Activated naive CD4-positive, alpha-beta T cell (primary cell): Measurements from ENCODE around the gene TGFB1I1.

Experiments used
- DNase-seq, 4 experiments: peaks; one replicate each; lab custom pipeline; 2025; lab: John Stamatoyannopoulos, UW

The TGFB1I1 gene

GRCh38 chr16:31452631-31453106 lies 19.3 kb upstream of the TGFB1I1 start:
- DNase-seq: no peak

- DNase-seq: no peak
These were observed 18.4 kb upstream of the TGFB1I1 start for GRCh38 chr16:31453255-31454204.

GRCh38 chr16:31455601-31456314 lies 16.2 kb upstream of the TGFB1I1 start:
- no peak for DNase-seq

- no peak for DNase-seq
These were observed 15.0 kb upstream of the TGFB1I1 start for GRCh38 chr16:31456988-31457360.

GRCh38 chr16:31458073-31458843 lies 13.7 kb upstream of the TGFB1I1 start:
- DNase-seq: peak in 2 of 4 experiments; percentile 25 to 30

- peak; percentile 93 to 95 (median 94) for DNase-seq
These were observed 12.9 kb upstream of the TGFB1I1 start, which contains the start of gene ARMC5 for GRCh38 chr16:31458844-31459686. Gene ARMC5, plus strand, starts transcription at chr16:31459501. Its CDS starts 24 bp downstream, at chr16:31459525.

GRCh38 chr16:31459687-31460581 lies 12.0 kb upstream of the TGFB1I1 start:
- peak; percentile 99 to 100 (median 100) for DNase-seq

- DNase-seq: no peak
These were observed 11.4 kb upstream of the TGFB1I1 start for GRCh38 chr16:31460582-31461002.

GRCh38 chr16:31461201-31461920 lies 10.6 kb upstream of the TGFB1I1 start:
- DNase-seq: no peak

- DNase-seq: no peak
These were observed 9.8 kb upstream of the TGFB1I1 start for GRCh38 chr16:31461921-31462804.

- no peak for DNase-seq
These were observed 7.6 kb upstream of the TGFB1I1 start for GRCh38 chr16:31464348-31464769.

- no peak for DNase-seq
These were observed 7.1 kb upstream of the TGFB1I1 start for GRCh38 chr16:31464781-31465260.

GRCh38 chr16:31465788-31466370 lies 6.1 kb upstream of the TGFB1I1 start:
- no peak for DNase-seq

- DNase-seq: no peak
These were observed 5.5 kb upstream of the TGFB1I1 start for GRCh38 chr16:31466381-31466841.

GRCh38 chr16:31467151-31467773 lies 4.7 kb upstream of the TGFB1I1 start:
- no peak for DNase-seq

GRCh38 chr16:31467858-31468257 lies 4.1 kb upstream of the TGFB1I1 start:
- no peak for DNase-seq

GRCh38 chr16:31470615-31471014 lies 1.3 kb upstream of the TGFB1I1 start:
- no peak for DNase-seq
